ENCODE data around the gene DCTPP1. TPM values are rescaled to one million over a fixed set of nuclear protein-coding genes. Genes with fewer than 3 reads are reported as not detected.
A peak's percentile ranks its signal among the peaks of the same experiment; 100 is the strongest.

DCTPP1 gene
- total RNA-seq, 1 donor from 2014 or later, result 17.9 TPM

- H3K27me3 ChIP-seq, result no peaks in the 10 kb centered on the region
- intact Hi-C loops (cut with DNase I), result no loop called here
- H3K27ac ChIP-seq, result peak overlapping the region; percentile 40
- H3K9me3 ChIP-seq, result no peaks in the 10 kb centered on the region
- ATAC-seq (no peak), DNase-seq (no peak)
- no peak for TF ChIP-seq CTCF (IDR thresholded peaks at IDR 0.05)
- peaks cover 16% of the 10 kb centered on the region for H3K4me1 ChIP-seq
- H3K36me3 ChIP-seq, result no peaks in the 10 kb centered on the region
- peak overlapping the region; percentile 27 for H3K4me3 ChIP-seq
Measured at GRCh38 chr16:30381291-30382041, 48.4 kb downstream of the DCTPP1 start.

GRCh38 chr16:30380803-30381208 lies 49.0 kb downstream of the DCTPP1 start:
- intact Hi-C loops (cut with DNase I), result no loop called here
- Histone ChIP-seq H3K27me3 (no peaks in the 10 kb centered on the region), H3K4me1 (peaks cover 16% of the 10 kb centered on the region), H3K4me3 (no peak overlapping the region), H3K36me3 (no peaks in the 10 kb centered on the region), H3K9me3 (no peaks in the 10 kb centered on the region), H3K27ac (no peak overlapping the region)
- no peak for TF ChIP-seq CTCF (IDR thresholded peaks at IDR 0.05)
- no peak for DNase-seq
- ATAC-seq, result no peak

- DNase-seq (no peak), ATAC-seq (no peak)
- Histone ChIP-seq H3K4me1 (peaks cover 16% of the 10 kb centered on the region), H3K4me3 (no peak overlapping the region), H3K27me3 (no peaks in the 10 kb centered on the region), H3K27ac (no peak overlapping the region), H3K36me3 (no peaks in the 10 kb centered on the region), H3K9me3 (no peaks in the 10 kb centered on the region)
- no peak for TF ChIP-seq CTCF (IDR thresholded peaks at IDR 0.05)
- intact Hi-C loops (cut with DNase I), result no loop called here
Measured at GRCh38 chr16:30380072-30380802, 49.6 kb downstream of the DCTPP1 start.

GRCh38 chr16:30379158-30379783 lies 50.6 kb downstream of the DCTPP1 start:
- H3K27me3 ChIP-seq, result no peaks in the 10 kb centered on the region
- ATAC-seq (no peak), DNase-seq (peak; percentile 68)
- no peaks in the 10 kb centered on the region for H3K9me3 ChIP-seq
- intact Hi-C loops (cut with DNase I), result no loop called here
- no peak for TF ChIP-seq CTCF (IDR thresholded peaks at IDR 0.05)
- peaks cover 16% of the 10 kb centered on the region for H3K4me1 ChIP-seq
- peak overlapping the region; percentile 100 for H3K27ac ChIP-seq
- H3K4me3 ChIP-seq, result peak overlapping the region; percentile 66
- no peaks in the 10 kb centered on the region for H3K36me3 ChIP-seq

- Histone ChIP-seq H3K27ac (peak overlapping the region; percentile 100), H3K9me3 (no peaks in the 10 kb centered on the region), H3K27me3 (no peaks in the 10 kb centered on the region), H3K4me3 (peak overlapping the region; percentile 66), H3K36me3 (no peaks in the 10 kb centered on the region), H3K4me1 (peaks cover 16% of the 10 kb centered on the region)
- ATAC-seq (peak; percentile 95), DNase-seq (peak; percentile 100)
- no peak for TF ChIP-seq CTCF (IDR thresholded peaks at IDR 0.05)
- intact Hi-C loops (cut with DNase I), result no loop called here
Measured at GRCh38 chr16:30378236-30379157, 51.3 kb downstream of the DCTPP1 start.
